HepG2 (cell line): Measurements from ENCODE around the gene RBM19. TPM values are rescaled to one million over a fixed set of nuclear protein-coding genes. Genes with fewer than 3 reads are reported as not detected.

Experiments used
- ATAC-seq: fragments of 200-7000 bp; cut with Tn5 transposase; 3 replicates; pipeline ENCODE4 v1.9.1; 2020; ENCODE audit warnings: mild to moderate bottlenecking, moderate library complexity
- BruUV-seq: library from RNA; stranded (reverse); fragments of 400-500 nt; replicated peaks from 2 replicates; lab custom pipeline; 2021; lab: Mats Ljungman, UMichigan
- CTCF ChIA-PET: fragments of 300-600 bp; formaldehyde crosslinking; extraction: SDS; loops from one replicate; lab custom pipeline; 2021; ENCODE audit warnings: low total read pairs, inconsistent platforms, low intra/inter-chr PET ratio; lab: Yijun Ruan, JAX
- POLR2A ChIA-PET: fragments of 350-600 bp; sonication (Branson Sonifier 250); formaldehyde crosslinking; loops from one replicate; lab custom pipeline; 2020; ENCODE audit warnings: antibody characterized with exemption, inconsistent platforms; lab: Yijun Ruan, JAX
- DNase-seq: peaks from one replicate; pipeline ENCODE4 v3.0.0-alpha.2; 2015; ENCODE audit warnings: low spot score
- FAIRE-seq: peaks from 3 replicates; lab custom pipeline; 2011; peaks lifted over from hg19 to GRCh38; lab: Jason Lieb, UNC
- H2AFZ ChIP-seq: one replicate; pipeline ENCODE4 v1.6.1; 2011; ENCODE audit warnings: low read length, inconsistent platforms
- H3K27ac ChIP-seq: fragments of 300-600 bp; 3 replicates; pipeline ENCODE4 v1.8.0; 2011; ENCODE audit warnings: mixed run types, mild to moderate bottlenecking, mixed read lengths, low read length, inconsistent platforms; ENCODE audit not compliant: insufficient read depth; ENCODE audit errors: extremely low read length
- H3K27me3 ChIP-seq, 2 experiments: fragments of 200-600 bp in 1 of 2; 2 replicates in 1 of 2; 3 replicates in 1 of 2; pipeline versions ENCODE4 v1.6.0 to v1.8.0; 2011; ENCODE audit warnings: low read length in 2 of 2, mild to moderate bottlenecking in 2 of 2, moderate library complexity in 2 of 2, inconsistent platforms in 1 of 2; ENCODE audit not compliant: insufficient read depth in 2 of 2, control insufficient read depth in 1 of 2
- H3K36me3 ChIP-seq, 2 experiments: fragments of 200-600 bp in 1 of 2; replicated peaks in 1 of 2; 2 replicates in 1 of 2; 3 replicates in 1 of 2; pipeline versions ENCODE4 v1.5.1 to v1.8.0; 2011; ENCODE audit warnings: low read length in 2 of 2, inconsistent platforms in 1 of 2; ENCODE audit not compliant: insufficient read depth in 2 of 2, control insufficient read depth in 1 of 2
- H3K4me1 ChIP-seq: 2 replicates; pipeline ENCODE4 v1.5.1; 2012; ENCODE audit warnings: low read length, inconsistent platforms; ENCODE audit not compliant: insufficient read depth
- H3K4me2 ChIP-seq: 2 replicates; pipeline ENCODE4 v1.6.0; 2011; ENCODE audit warnings: low read depth, low read length, inconsistent platforms
- H3K4me3 ChIP-seq, 3 experiments: fragments of 200-600 bp in 1 of 3; sonication (generic), shearing (Covaris generic) in 1 of 3; replicated peaks in 1 of 3; 2 replicates each; pipeline ENCODE4 v1.5.1; 2011 to 2016; ENCODE audit warnings: low read length in 3 of 3, inconsistent platforms in 2 of 3, low read depth in 2 of 3, mild to moderate bottlenecking in 2 of 3, control low read depth in 1 of 3, mixed read lengths in 1 of 3; ENCODE audit not compliant: insufficient read depth in 1 of 3
- H3K79me2 ChIP-seq: one replicate; pipeline ENCODE4 v1.6.1; 2011; ENCODE audit warnings: low read length, inconsistent platforms; ENCODE audit not compliant: insufficient read depth
- H3K9ac ChIP-seq: 2 replicates; pipeline ENCODE4 v1.6.0; 2011; ENCODE audit warnings: mild to moderate bottlenecking, low read depth, low read length, inconsistent platforms; ENCODE audit not compliant: insufficient read depth
- H3K9me3 ChIP-seq: 2 replicates; pipeline ENCODE4 v1.5.1; 2012; ENCODE audit warnings: mild to moderate bottlenecking, low read length
- H4K20me1 ChIP-seq: 2 replicates; pipeline ENCODE4 v1.6.0; 2011; ENCODE audit warnings: inconsistent platforms, mild to moderate bottlenecking, low read length, moderate library complexity; ENCODE audit not compliant: insufficient read depth
- CHCHD3 ChIP-seq: sonication (generic); formaldehyde crosslinking; IDR thresholded peaks from 2 replicates; pipeline ENCODE4 v1.8.0; 2022; ENCODE audit warnings: mild to moderate bottlenecking, missing genetic modification reagents, moderate library complexity
- FOXA1 ChIP-seq, 2 experiments: fragments of 450-650 bp in 1 of 2; sonication (generic) in 1 of 2; formaldehyde crosslinking in 1 of 2; IDR thresholded peaks; 2 replicates each; pipeline versions ENCODE4 v1.4.0 to v1.6.1; 2016 to 2020; ENCODE audit warnings: missing genetic modification reagents in 1 of 2
- IKZF4 ChIP-seq: sonication (generic); formaldehyde crosslinking; IDR thresholded peaks from 2 replicates; pipeline ENCODE4 v1.5.1; 2020; ENCODE audit warnings: borderline replicate concordance, mild to moderate bottlenecking, low read depth, missing genetic modification reagents; ENCODE audit errors: not compliant biosample characterization
- KLF11 ChIP-seq: IDR thresholded peaks from 2 replicates; pipeline ENCODE4 v1.6.1; 2016; ENCODE audit warnings: missing compliant biosample characterization
- MZF1 ChIP-seq: sonication (generic); formaldehyde crosslinking; IDR thresholded peaks from 2 replicates; pipeline ENCODE4 v1.8.1; 2023; ENCODE audit warnings: mild to moderate bottlenecking, missing genetic modification reagents, borderline replicate concordance
- RELA ChIP-seq: sonication (generic); formaldehyde crosslinking; IDR thresholded peaks from 2 replicates; pipeline ENCODE4 v1.4.0; 2020; ENCODE audit warnings: missing genetic modification reagents
- REPIN1 ChIP-seq: sonication (generic); formaldehyde crosslinking; IDR thresholded peaks from 2 replicates; pipeline ENCODE4 v1.8.0; 2022; ENCODE audit warnings: missing genetic modification reagents, low read depth, mild to moderate bottlenecking, borderline replicate concordance
- SIX1 ChIP-seq: sonication (generic); formaldehyde crosslinking; IDR thresholded peaks from 2 replicates; pipeline ENCODE4 v1.4.0; 2020; ENCODE audit warnings: missing genetic modification reagents, borderline replicate concordance
- ZMYM3 ChIP-seq: sonication (generic); formaldehyde crosslinking; IDR thresholded peaks from 2 replicates; pipeline ENCODE4 v1.5.1; 2020; ENCODE audit warnings: mild to moderate bottlenecking, missing genetic modification reagents
- ZNF234 ChIP-seq: sonication (generic); formaldehyde crosslinking; conservative IDR thresholded peaks from 2 replicates; pipeline ENCODE4 v1.5.1; 2020; ENCODE audit warnings: mild to moderate bottlenecking, missing genetic modification reagents
- ZNF329 ChIP-seq: sonication (generic); formaldehyde crosslinking; IDR thresholded peaks from 2 replicates; pipeline ENCODE4 v1.9.0; 2021; ENCODE audit warnings: low read depth, mild to moderate bottlenecking, missing genetic modification reagents
- ZNF7 ChIP-seq: IDR thresholded peaks from 2 replicates; pipeline ENCODE4 v1.6.1; 2016; ENCODE audit warnings: missing biosample characterization, missing genetic modification reagents
- ZNF781 ChIP-seq: sonication (generic); formaldehyde crosslinking; IDR thresholded peaks from 2 replicates; pipeline ENCODE4 v1.5.1; 2020; ENCODE audit warnings: borderline replicate concordance, mild to moderate bottlenecking, missing genetic modification reagents; ENCODE audit errors: not compliant biosample characterization
- WGBS: methylation state at CpG from one replicate; pipeline ENCODE4 v1.1.6; 2017; ENCODE audit warnings: low lambda C conversion rate; 5-methylcytosine and 5-hydroxymethylcytosine counted together
- in situ Hi-C: cut with HindIII; loops from 2 replicates; pipeline ENCODE4 v1.10.0; 2017; ENCODE audit warnings: low pct_unique_long_range_greater_than_20kb; ENCODE audit not compliant: extremely low pct_ligation_motif_present
- intact Hi-C: fragments of 100-400 bp; cut with micrococcal nuclease; formaldehyde crosslinking; loops from one replicate; pipeline ENCODE4 v1.10.0; 2022; ENCODE audit not compliant: unreplicated experiment
- polyA plus RNA-seq, 8 experiments: library from polyadenylated mRNA; depleted of rRNA in 3 of 8; stranded (reverse) in 7 of 8; unstranded in 1 of 8; fragments of >200 nt; fragmentation: Illumina TruSeq in 4 of 8; extraction: Trizol in 4 of 8; gene quantifications; 2 replicates each; pipeline versions ENCODE4 v1.2.1 to v1.2.3, GENCODE V29; 2011 to 2016; ENCODE audit warnings: low read depth in 4 of 8, missing spikeins in 1 of 8, mixed read lengths in 1 of 8; ENCODE audit not compliant: insufficient read depth in 1 of 8
- total RNA-seq, 5 experiments: library from RNA; depleted of rRNA; stranded (reverse); fragments of >200 nt; fragmentation: Illumina TruSeq; extraction: Trizol; gene quantifications; 2 replicates each; pipeline ENCODE4 v1.2.3, GENCODE V29; 2016; ENCODE audit warnings: low read depth in 1 of 5
- TF ChIP-seq, protein P1 (sequence below): sonication (generic); formaldehyde crosslinking; IDR thresholded peaks from 2 replicates; pipeline ENCODE4 v1.4.0; 2020; ENCODE audit warnings: missing genetic modification reagents
- TF ChIP-seq, protein P2 (sequence below): sonication (generic); formaldehyde crosslinking; IDR thresholded peaks from 2 replicates; pipeline ENCODE4 v1.5.0; 2020; ENCODE audit warnings: missing genetic modification reagents
- TF ChIP-seq, protein P3 (sequence below): IDR thresholded peaks from 2 replicates; pipeline ENCODE4 v1.6.1; 2016; ENCODE audit warnings: low read depth

RBM19 gene
- total and polyA plus RNA-seq, 2 of the 13 experiments (the other 11 are each of a cell fraction or from before 2014, with no cell fraction given) = 19.3 to 32.2 TPM

DNA sequence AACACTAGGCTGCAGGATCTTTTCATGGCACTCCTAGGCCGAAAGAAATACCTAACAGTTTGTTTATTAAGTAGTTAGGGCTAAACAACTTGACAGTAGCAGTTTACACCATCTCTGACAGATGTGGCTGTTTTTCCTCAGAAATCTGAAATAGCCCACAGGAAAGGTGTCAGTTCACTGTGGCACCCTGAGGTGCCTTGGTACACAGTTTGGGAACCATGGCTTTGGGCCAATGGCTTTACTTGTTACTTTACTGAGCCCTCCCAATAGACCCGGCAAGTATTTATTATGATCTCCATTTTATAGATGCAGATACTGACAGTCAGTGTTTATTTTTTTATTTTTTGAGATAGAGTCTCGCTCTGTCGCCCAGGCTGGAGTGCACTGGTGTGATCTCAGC lies 69.3 kb downstream of the RBM19 start:
- Histone ChIP-seq H2AFZ (no peak overlapping the region), H3K27me3 (no peaks in the 10 kb centered on the region), H3K36me3 (peaks cover 2 to 33% of the 10 kb centered on the region in 2 experiments; a peak in 4 of 5 replicates), H3K9me3 (no peaks in the 10 kb centered on the region), H3K4me2 (no peak overlapping the region), H4K20me1 (no peaks in the 10 kb centered on the region; the same call in 1 of the 2 replicates), H3K27ac (no peak overlapping the region), H3K9ac (no peak overlapping the region), H3K4me1 (no peaks in the 10 kb centered on the region), H3K4me3 (no peak overlapping the region), H3K79me2 (no peaks in the 10 kb centered on the region)
- ChIA-PET CTCF (no interaction called here), POLR2A (no interaction called here)
- BruUV-seq = no TSS peak
- intact Hi-C loops (no loop called here), in situ Hi-C loops (no loop called here)
- no peak for TF ChIP-seq ZNF234 (CRISPR knock-in tag)
- no peak for TF ChIP-seq FOXA1 (IDR thresholded peaks at IDR 0.05)
- TF ChIP-seq FOXA1 (CRISPR knock-in tag; IDR thresholded peaks at IDR 0.05) = no peak
- FAIRE-seq = no peak
- ATAC-seq = no peak
- WGBS = 100% methylated on average over 4 of the region's 4 CpGs
- DNase-seq = no peak

DNA sequence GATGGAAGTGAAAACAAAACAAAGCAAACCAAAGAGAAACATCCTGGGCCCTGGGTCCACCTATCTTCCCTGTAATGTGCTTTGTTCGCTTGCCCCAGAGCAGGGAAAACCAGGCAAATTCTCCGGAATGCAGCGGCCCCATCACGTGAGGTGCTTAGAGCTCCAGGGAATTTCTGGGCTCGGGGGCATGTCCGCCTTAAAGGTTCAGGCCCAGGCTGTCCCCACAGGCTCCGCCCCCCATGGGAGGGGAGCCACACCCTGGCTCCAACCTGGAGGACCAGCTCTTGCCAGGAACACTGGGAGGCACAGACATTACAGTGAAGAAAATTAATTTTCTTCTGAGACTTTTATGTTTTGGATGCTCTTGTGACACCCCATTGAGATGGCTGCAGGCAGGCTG lies 69.9 kb downstream of the RBM19 start:
- in situ Hi-C loops = no loop called here
- H3K27ac ChIP-seq = no peak overlapping the region
- H3K4me3 ChIP-seq = no peak overlapping the region
- CTCF ChIA-PET = no interaction called here
- 94% methylated on average over 7 of the region's 7 CpGs for WGBS
- no peak overlapping the region for H3K9ac ChIP-seq
- peaks cover 2 to 33% of the 10 kb centered on the region in 2 experiments; a peak in 4 of 5 replicates for H3K36me3 ChIP-seq
- no peak overlapping the region for H2AFZ ChIP-seq
- ATAC-seq = no peak
- FAIRE-seq = no peak
- POLR2A ChIA-PET = no interaction called here
- H3K79me2 ChIP-seq = no peaks in the 10 kb centered on the region
- H3K4me2 ChIP-seq = no peak overlapping the region
- no peaks in the 10 kb centered on the region for H3K27me3 ChIP-seq
- no peak for DNase-seq
- BruUV-seq = no TSS peak
- intact Hi-C loops = no loop called here
- no peaks in the 10 kb centered on the region for H3K4me1 ChIP-seq
- H3K9me3 ChIP-seq = no peaks in the 10 kb centered on the region
- no peaks in the 10 kb centered on the region; the same call in 1 of the 2 replicates for H4K20me1 ChIP-seq
- TF ChIP-seq ZNF7 (CRISPR knock-in tag) (no peak), ZNF781 (CRISPR knock-in tag) (no peak), KLF11 (CRISPR knock-in tag) (no peak), MZF1 (CRISPR knock-in tag) (no peak), CHCHD3 (CRISPR knock-in tag) (no peak), ZNF329 (no peak), IKZF4 (CRISPR knock-in tag) (no peak), REPIN1 (no peak), RELA (CRISPR knock-in tag) (no peak), SIX1 (CRISPR knock-in tag) (no peak), ZMYM3 (CRISPR knock-in tag) (no peak)
- TF ChIP-seq, protein P1, sequence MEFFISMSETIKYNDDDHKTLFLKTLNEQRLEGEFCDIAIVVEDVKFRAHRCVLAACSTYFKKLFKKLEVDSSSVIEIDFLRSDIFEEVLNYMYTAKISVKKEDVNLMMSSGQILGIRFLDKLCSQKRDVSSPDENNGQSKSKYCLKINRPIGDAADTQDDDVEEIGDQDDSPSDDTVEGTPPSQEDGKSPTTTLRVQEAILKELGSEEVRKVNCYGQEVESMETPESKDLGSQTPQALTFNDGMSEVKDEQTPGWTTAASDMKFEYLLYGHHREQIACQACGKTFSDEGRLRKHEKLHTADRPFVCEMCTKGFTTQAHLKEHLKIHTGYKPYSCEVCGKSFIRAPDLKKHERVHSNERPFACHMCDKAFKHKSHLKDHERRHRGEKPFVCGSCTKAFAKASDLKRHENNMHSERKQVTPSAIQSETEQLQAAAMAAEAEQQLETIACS (CRISPR knock-in tag) = no peak
- TF ChIP-seq, protein P2, sequence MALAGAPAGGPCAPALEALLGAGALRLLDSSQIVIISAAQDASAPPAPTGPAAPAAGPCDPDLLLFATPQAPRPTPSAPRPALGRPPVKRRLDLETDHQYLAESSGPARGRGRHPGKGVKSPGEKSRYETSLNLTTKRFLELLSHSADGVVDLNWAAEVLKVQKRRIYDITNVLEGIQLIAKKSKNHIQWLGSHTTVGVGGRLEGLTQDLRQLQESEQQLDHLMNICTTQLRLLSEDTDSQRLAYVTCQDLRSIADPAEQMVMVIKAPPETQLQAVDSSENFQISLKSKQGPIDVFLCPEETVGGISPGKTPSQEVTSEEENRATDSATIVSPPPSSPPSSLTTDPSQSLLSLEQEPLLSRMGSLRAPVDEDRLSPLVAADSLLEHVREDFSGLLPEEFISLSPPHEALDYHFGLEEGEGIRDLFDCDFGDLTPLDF (CRISPR knock-in tag) = no peak
- TF ChIP-seq, protein P3, sequence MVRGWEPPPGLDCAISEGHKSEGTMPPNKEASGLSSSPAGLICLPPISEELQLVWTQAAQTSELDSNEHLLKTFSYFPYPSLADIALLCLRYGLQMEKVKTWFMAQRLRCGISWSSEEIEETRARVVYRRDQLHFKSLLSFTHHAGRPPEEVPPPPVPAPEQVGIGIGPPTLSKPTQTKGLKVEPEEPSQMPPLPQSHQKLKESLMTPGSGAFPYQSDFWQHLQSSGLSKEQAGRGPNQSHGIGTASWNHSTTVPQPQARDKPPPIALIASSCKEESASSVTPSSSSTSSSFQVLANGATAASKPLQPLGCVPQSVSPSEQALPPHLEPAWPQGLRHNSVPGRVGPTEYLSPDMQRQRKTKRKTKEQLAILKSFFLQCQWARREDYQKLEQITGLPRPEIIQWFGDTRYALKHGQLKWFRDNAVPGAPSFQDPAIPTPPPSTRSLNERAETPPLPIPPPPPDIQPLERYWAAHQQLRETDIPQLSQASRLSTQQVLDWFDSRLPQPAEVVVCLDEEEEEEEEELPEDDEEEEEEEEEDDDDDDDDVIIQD (CRISPR knock-in tag) = no peak
